Body of pancreas (tissue), 4 donors: ENCODE measurements around the gene GLRA2.

Experiments
- CTCF ChIP-seq, 7 experiments: fragments of 450-650 bp in 4 of 7; fragments of 200-600 bp in 3 of 7; sonication (generic) in 3 of 7; IDR thresholded peaks; one replicate each; pipeline ENCODE4 v1.5.1; 2016 to 2019; ENCODE audit warnings: antibody characterized with exemption in 7 of 7
- POLR2A ChIP-seq, 3 donors: fragments of 450-650 bp; IDR thresholded peaks; one replicate each; pipeline ENCODE4 v1.6.1; 2016; ENCODE audit warnings: antibody characterized with exemption in 3 of 3, mild to moderate bottlenecking in 2 of 3

GRCh38 chrX:14697451-14697850 is 168.1 kb downstream of the GLRA2 start:
- TF ChIP-seq CTCF (IDR thresholded peaks at IDR 0.05) (peak in 4 of 7 experiments; percentile 20 to 46 (median 30)), POLR2A (IDR thresholded peaks at IDR 0.05) (no peak)
